Measurements from ENCODE around the gene SLC2A9.
A peak's percentile ranks its signal among the peaks of the same experiment; 100 is the strongest.

DNA sequence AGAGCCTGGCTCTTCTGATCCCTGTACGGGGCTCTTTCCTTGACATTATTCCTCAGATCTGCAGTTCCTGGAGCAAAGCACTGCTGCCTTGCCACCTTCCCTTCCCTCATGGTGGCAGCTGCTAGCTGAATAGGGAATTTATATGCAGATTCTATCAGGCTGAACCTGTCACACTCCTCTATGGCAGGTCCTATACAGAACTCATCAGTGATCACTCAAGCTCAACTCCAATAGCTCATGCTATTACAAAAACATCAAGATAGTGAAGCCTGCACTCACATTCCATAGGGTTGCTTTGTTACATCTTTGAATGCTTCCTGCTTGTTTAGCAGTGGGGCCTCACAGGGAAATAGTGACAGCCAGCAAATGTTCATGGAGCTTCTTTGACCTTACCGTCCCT is 71.7 kb downstream of the SLC2A9 start:
- TF ChIP-seq, protein P1, sequence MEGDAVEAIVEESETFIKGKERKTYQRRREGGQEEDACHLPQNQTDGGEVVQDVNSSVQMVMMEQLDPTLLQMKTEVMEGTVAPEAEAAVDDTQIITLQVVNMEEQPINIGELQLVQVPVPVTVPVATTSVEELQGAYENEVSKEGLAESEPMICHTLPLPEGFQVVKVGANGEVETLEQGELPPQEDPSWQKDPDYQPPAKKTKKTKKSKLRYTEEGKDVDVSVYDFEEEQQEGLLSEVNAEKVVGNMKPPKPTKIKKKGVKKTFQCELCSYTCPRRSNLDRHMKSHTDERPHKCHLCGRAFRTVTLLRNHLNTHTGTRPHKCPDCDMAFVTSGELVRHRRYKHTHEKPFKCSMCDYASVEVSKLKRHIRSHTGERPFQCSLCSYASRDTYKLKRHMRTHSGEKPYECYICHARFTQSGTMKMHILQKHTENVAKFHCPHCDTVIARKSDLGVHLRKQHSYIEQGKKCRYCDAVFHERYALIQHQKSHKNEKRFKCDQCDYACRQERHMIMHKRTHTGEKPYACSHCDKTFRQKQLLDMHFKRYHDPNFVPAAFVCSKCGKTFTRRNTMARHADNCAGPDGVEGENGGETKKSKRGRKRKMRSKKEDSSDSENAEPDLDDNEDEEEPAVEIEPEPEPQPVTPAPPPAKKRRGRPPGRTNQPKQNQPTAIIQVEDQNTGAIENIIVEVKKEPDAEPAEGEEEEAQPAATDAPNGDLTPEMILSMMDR (IDR thresholded peaks at IDR 0.05; ENCODE audit: poor library complexity, severe bottlenecking): peak; percentile 54
- TF ChIP-seq POLR2AphosphoS5 (IDR thresholded peaks at IDR 0.05) (peak; percentile 88), EZH2 (IDR thresholded peaks at IDR 0.05; ENCODE audit: borderline replicate concordance, insufficient read depth, low read length, poor library complexity, severe bottlenecking) (no peak), EP300 (conservative IDR thresholded peaks at IDR 0.05; ENCODE audit: poor library complexity, severe bottlenecking) (peak; percentile 98), RAD21 (conservative IDR thresholded peaks at IDR 0.05) (peak; percentile 66), TAF1 (IDR thresholded peaks at IDR 0.05; ENCODE audit: low read depth) (no peak), SMC3 (conservative IDR thresholded peaks at IDR 0.05; ENCODE audit: poor library complexity) (peak; percentile 52)
- TF ChIP-seq, protein P2, sequence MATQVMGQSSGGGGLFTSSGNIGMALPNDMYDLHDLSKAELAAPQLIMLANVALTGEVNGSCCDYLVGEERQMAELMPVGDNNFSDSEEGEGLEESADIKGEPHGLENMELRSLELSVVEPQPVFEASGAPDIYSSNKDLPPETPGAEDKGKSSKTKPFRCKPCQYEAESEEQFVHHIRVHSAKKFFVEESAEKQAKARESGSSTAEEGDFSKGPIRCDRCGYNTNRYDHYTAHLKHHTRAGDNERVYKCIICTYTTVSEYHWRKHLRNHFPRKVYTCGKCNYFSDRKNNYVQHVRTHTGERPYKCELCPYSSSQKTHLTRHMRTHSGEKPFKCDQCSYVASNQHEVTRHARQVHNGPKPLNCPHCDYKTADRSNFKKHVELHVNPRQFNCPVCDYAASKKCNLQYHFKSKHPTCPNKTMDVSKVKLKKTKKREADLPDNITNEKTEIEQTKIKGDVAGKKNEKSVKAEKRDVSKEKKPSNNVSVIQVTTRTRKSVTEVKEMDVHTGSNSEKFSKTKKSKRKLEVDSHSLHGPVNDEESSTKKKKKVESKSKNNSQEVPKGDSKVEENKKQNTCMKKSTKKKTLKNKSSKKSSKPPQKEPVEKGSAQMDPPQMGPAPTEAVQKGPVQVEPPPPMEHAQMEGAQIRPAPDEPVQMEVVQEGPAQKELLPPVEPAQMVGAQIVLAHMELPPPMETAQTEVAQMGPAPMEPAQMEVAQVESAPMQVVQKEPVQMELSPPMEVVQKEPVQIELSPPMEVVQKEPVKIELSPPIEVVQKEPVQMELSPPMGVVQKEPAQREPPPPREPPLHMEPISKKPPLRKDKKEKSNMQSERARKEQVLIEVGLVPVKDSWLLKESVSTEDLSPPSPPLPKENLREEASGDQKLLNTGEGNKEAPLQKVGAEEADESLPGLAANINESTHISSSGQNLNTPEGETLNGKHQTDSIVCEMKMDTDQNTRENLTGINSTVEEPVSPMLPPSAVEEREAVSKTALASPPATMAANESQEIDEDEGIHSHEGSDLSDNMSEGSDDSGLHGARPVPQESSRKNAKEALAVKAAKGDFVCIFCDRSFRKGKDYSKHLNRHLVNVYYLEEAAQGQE (IDR thresholded peaks at IDR 0.05; ENCODE audit: borderline replicate concordance): peak; percentile 91
